Measurements from ENCODE around the gene SLC12A7.

SLC12A7 gene

GRCh38 chr5:1037123-1037670, 74.7 kb downstream of the SLC12A7 start:
- peak; percentile 3 for DNase-seq

GRCh38 chr5:1036504-1037122, 75.2 kb downstream of the SLC12A7 start:
- Mint-ChIP-seq H3K9me3 (peaks cover 23% of the 10 kb centered on the region), H3K4me1 (peaks cover 14% of the 10 kb centered on the region), H3K27me3 (ENCODE audit: low read depth, poor library complexity) (no peaks in the 10 kb centered on the region), H3K4me3 (no peak overlapping the region), H3K36me3 (ENCODE audit: low read depth) (peaks cover 15% of the 10 kb centered on the region), H3K27ac (no peak overlapping the region)
- peak; percentile 1 for DNase-seq
- TF ChIP-seq CTCF (IDR thresholded peaks at IDR 0.05) = no peak

More at GRCh38 chr5:1037123-1037670, 74.7 kb downstream of the SLC12A7 start:
- H3K36me3 Mint-ChIP-seq (ENCODE audit: low read depth) = peaks cover 15% of the 10 kb centered on the region
- H3K27ac Mint-ChIP-seq = no peak overlapping the region
- no peak for TF ChIP-seq CTCF (IDR thresholded peaks at IDR 0.05)
- H3K9me3 Mint-ChIP-seq = peaks cover 29% of the 10 kb centered on the region
- no peak overlapping the region for H3K4me3 Mint-ChIP-seq
- H3K4me1 Mint-ChIP-seq = peaks cover 14% of the 10 kb centered on the region
- H3K27me3 Mint-ChIP-seq (ENCODE audit: low read depth, poor library complexity) = no peaks in the 10 kb centered on the region

- peaks cover 14% of the 10 kb centered on the region for H3K4me1 Mint-ChIP-seq
- H3K4me3 Mint-ChIP-seq = no peak overlapping the region
- peak; percentile 3 for DNase-seq
- no peak for TF ChIP-seq CTCF (IDR thresholded peaks at IDR 0.05)
- H3K27me3 Mint-ChIP-seq (ENCODE audit: low read depth, poor library complexity) = no peaks in the 10 kb centered on the region
- H3K36me3 Mint-ChIP-seq (ENCODE audit: low read depth) = peaks cover 10% of the 10 kb centered on the region
- no peak overlapping the region for H3K27ac Mint-ChIP-seq
- H3K9me3 Mint-ChIP-seq = peaks cover 14% of the 10 kb centered on the region
Observed at GRCh38 chr5:1035421-1036405, 76.2 kb downstream of the SLC12A7 start.

GRCh38 chr5:1034986-1035385, 76.9 kb downstream of the SLC12A7 start:
- H3K36me3 Mint-ChIP-seq (ENCODE audit: low read depth) = peaks cover 3% of the 10 kb centered on the region
- peaks cover 7% of the 10 kb centered on the region for H3K9me3 Mint-ChIP-seq
- H3K4me1 Mint-ChIP-seq = peaks cover 14% of the 10 kb centered on the region
- H3K27ac Mint-ChIP-seq = no peak overlapping the region
- no peaks in the 10 kb centered on the region for H3K27me3 Mint-ChIP-seq (ENCODE audit: low read depth, poor library complexity)
- TF ChIP-seq CTCF (IDR thresholded peaks at IDR 0.05) = no peak
- H3K4me3 Mint-ChIP-seq = no peak overlapping the region
- no peak for DNase-seq

GRCh38 chr5:1034421-1034905, 77.4 kb downstream of the SLC12A7 start:
- H3K27ac Mint-ChIP-seq = no peak overlapping the region
- TF ChIP-seq CTCF (IDR thresholded peaks at IDR 0.05) = no peak
- DNase-seq = peak; percentile 1
- H3K9me3 Mint-ChIP-seq = peaks cover 4% of the 10 kb centered on the region
- H3K36me3 Mint-ChIP-seq (ENCODE audit: low read depth) = no peaks in the 10 kb centered on the region
- H3K4me1 Mint-ChIP-seq = peaks cover 15% of the 10 kb centered on the region
- no peaks in the 10 kb centered on the region for H3K27me3 Mint-ChIP-seq (ENCODE audit: low read depth, poor library complexity)
- no peak overlapping the region for H3K4me3 Mint-ChIP-seq
